Activated naive CD8-positive, alpha-beta T cell treated with anti-CD3 and anti-CD28 coated beads, Interleukin-2, amount 10 ng/mL, durations not matched to agents 7 days and 5 days (primary cell): ENCODE results near the gene THSD4. TPM values are rescaled to one million over a fixed set of nuclear protein-coding genes. Genes with fewer than 3 reads are reported as not detected.

Experiments
- ATAC-seq: fragments of 150-1000 bp; cut with Tn5 transposase; one replicate; pipeline ENCODE4 v1.10.0; 2021; ENCODE audit warnings: low read depth, moderate library complexity
- POLR2A ChIA-PET: fragments of 350-600 bp; sonication (Branson Sonifier 250); formaldehyde crosslinking; loops from one replicate; lab custom pipeline; 2021; ENCODE audit warnings: antibody characterized with exemption; lab: Charles Lee
- DNase-seq: peaks from one replicate; pipeline ENCODE4 v3.0.0; 2021
- H3K27ac Mint-ChIP-seq: one replicate; pipeline ENCODE4 v1.8.0; 2022; ENCODE audit warnings: mild to moderate bottlenecking, mixed read lengths
- H3K27me3 Mint-ChIP-seq: one replicate; pipeline ENCODE4 v1.8.0; 2022; ENCODE audit warnings: mild to moderate bottlenecking, moderate library complexity, mixed read lengths
- H3K36me3 Mint-ChIP-seq: one replicate; pipeline ENCODE4 v1.8.0; 2021; ENCODE audit warnings: mild to moderate bottlenecking, mixed read lengths
- H3K4me1 Mint-ChIP-seq: one replicate; pipeline ENCODE4 v1.8.0; 2021; ENCODE audit warnings: mixed read lengths
- H3K4me3 Mint-ChIP-seq: one replicate; pipeline ENCODE4 v1.8.0; 2022; ENCODE audit warnings: mild to moderate bottlenecking, moderate library complexity, mixed read lengths
- H3K9me3 Mint-ChIP-seq: one replicate; pipeline ENCODE4 v1.8.0; 2021; ENCODE audit warnings: mixed read lengths
- total RNA-seq, 2 experiments: library from RNA; stranded (reverse); gene quantifications; one replicate each; pipeline ENCODE4 v1.2.3, GENCODE V29; 2021

Gene THSD4
- total RNA-seq, 2 experiments from 2014 or later, result not detected

- no peaks in the 10 kb centered on the region for H3K4me1 Mint-ChIP-seq
- peaks cover 2% of the 10 kb centered on the region for H3K27me3 Mint-ChIP-seq
- POLR2A ChIA-PET, result no interaction called here
- no peak overlapping the region for H3K27ac Mint-ChIP-seq
- ATAC-seq (no peak), DNase-seq (no peak)
- peaks cover 2% of the 10 kb centered on the region for H3K9me3 Mint-ChIP-seq
- no peak overlapping the region for H3K4me3 Mint-ChIP-seq
- no peaks in the 10 kb centered on the region for H3K36me3 Mint-ChIP-seq
These were observed 229.9 kb downstream of the THSD4 start for GRCh38 chr15:71345186-71345585.

GRCh38 chr15:71346464-71346863 is 231.2 kb downstream of the THSD4 start:
- H3K9me3 Mint-ChIP-seq, result peaks cover 2% of the 10 kb centered on the region
- no peak for DNase-seq
- no peaks in the 10 kb centered on the region for H3K36me3 Mint-ChIP-seq
- H3K4me3 Mint-ChIP-seq, result no peak overlapping the region
- H3K27ac Mint-ChIP-seq, result no peak overlapping the region
- ATAC-seq, result no peak
- no peaks in the 10 kb centered on the region for H3K4me1 Mint-ChIP-seq
- POLR2A ChIA-PET, result no interaction called here
- H3K27me3 Mint-ChIP-seq, result peaks cover 2% of the 10 kb centered on the region

- no peak overlapping the region for H3K27ac Mint-ChIP-seq
- POLR2A ChIA-PET, result no interaction called here
- H3K36me3 Mint-ChIP-seq, result no peaks in the 10 kb centered on the region
- H3K4me3 Mint-ChIP-seq, result no peak overlapping the region
- DNase-seq, result no peak
- peaks cover 2% of the 10 kb centered on the region for H3K27me3 Mint-ChIP-seq
- H3K9me3 Mint-ChIP-seq, result peaks cover 2% of the 10 kb centered on the region
- no peak for ATAC-seq
- H3K4me1 Mint-ChIP-seq, result no peaks in the 10 kb centered on the region
These were observed 233.3 kb downstream of the THSD4 start for GRCh38 chr15:71348597-71348996.

DNA sequence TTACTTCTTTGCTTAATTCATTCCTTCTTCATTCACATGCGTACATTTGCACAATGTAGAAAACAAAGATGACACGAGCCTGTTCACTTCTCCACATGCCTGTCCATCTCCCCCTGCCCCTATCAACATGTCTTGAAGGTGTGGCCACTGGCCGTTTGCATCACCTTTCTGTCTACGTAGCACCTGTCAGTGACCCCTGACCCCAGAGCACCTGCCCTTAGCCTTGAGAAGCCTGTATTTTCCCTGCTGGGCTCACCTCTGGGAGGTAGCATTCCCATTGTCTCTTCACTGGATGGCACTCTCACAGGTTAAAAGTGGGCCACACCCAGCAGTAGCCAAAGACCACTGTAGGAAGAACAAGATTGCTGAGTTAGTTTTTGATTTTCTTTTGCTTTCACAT is 234.1 kb downstream of the THSD4 start:
- ATAC-seq (no peak), DNase-seq (no peak)
- no peaks in the 10 kb centered on the region for H3K4me1 Mint-ChIP-seq
- POLR2A ChIA-PET, result no interaction called here
- H3K27me3 Mint-ChIP-seq, result peaks cover 2% of the 10 kb centered on the region
- peaks cover 2% of the 10 kb centered on the region for H3K9me3 Mint-ChIP-seq
- H3K4me3 Mint-ChIP-seq, result no peak overlapping the region
- H3K27ac Mint-ChIP-seq, result no peak overlapping the region
- H3K36me3 Mint-ChIP-seq, result no peaks in the 10 kb centered on the region

GRCh38 chr15:71349736-71350526 is 234.7 kb downstream of the THSD4 start:
- POLR2A ChIA-PET, result no interaction called here
- Mint-ChIP-seq H3K27ac (no peak overlapping the region), H3K4me3 (no peak overlapping the region), H3K36me3 (no peaks in the 10 kb centered on the region), H3K4me1 (no peaks in the 10 kb centered on the region), H3K27me3 (peaks cover 2% of the 10 kb centered on the region), H3K9me3 (peaks cover 2% of the 10 kb centered on the region)
- DNase-seq (no peak), ATAC-seq (no peak)

- POLR2A ChIA-PET, result no interaction called here
- Mint-ChIP-seq H3K27ac (no peak overlapping the region), H3K4me1 (no peaks in the 10 kb centered on the region), H3K36me3 (no peaks in the 10 kb centered on the region), H3K9me3 (peaks cover 2% of the 10 kb centered on the region), H3K27me3 (peaks cover 2% of the 10 kb centered on the region), H3K4me3 (no peak overlapping the region)
- DNase-seq (no peak), ATAC-seq (no peak)
These were observed 235.5 kb downstream of the THSD4 start for GRCh38 chr15:71350622-71351378.

GRCh38 chr15:71352125-71352524 is 236.9 kb downstream of the THSD4 start:
- peaks cover 1% of the 10 kb centered on the region for H3K9me3 Mint-ChIP-seq
- POLR2A ChIA-PET, result no interaction called here
- no peaks in the 10 kb centered on the region for H3K4me1 Mint-ChIP-seq
- H3K4me3 Mint-ChIP-seq, result no peak overlapping the region
- DNase-seq (no peak), ATAC-seq (no peak)
- no peak overlapping the region for H3K27ac Mint-ChIP-seq
- H3K27me3 Mint-ChIP-seq, result peaks cover 1% of the 10 kb centered on the region
- no peaks in the 10 kb centered on the region for H3K36me3 Mint-ChIP-seq

DNA sequence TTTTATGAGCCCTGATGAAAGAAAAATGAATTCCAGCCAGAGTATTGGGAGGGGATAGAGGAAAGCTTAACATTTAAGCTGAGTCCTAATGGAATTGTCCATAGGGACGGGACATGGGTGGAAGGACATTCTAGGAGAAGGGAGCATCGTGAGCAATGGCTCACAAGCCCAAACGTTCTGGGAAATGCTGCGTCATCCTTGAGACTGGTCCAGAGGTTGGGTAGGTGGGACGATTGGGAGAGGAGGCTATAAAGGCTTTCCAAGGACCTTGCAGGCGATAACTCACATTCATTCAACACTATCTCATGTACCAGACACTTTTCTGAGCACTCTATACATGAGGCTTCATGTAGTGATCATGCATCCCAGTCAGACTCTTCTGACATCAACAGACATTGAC is 237.5 kb downstream of the THSD4 start:
- no peaks in the 10 kb centered on the region for H3K36me3 Mint-ChIP-seq
- H3K27ac Mint-ChIP-seq, result no peak overlapping the region
- H3K9me3 Mint-ChIP-seq, result no peaks in the 10 kb centered on the region
- H3K27me3 Mint-ChIP-seq, result no peaks in the 10 kb centered on the region
- H3K4me3 Mint-ChIP-seq, result no peak overlapping the region
- DNase-seq, result no peak
- ATAC-seq, result no peak
- POLR2A ChIA-PET, result no interaction called here
- H3K4me1 Mint-ChIP-seq, result no peaks in the 10 kb centered on the region

DNA sequence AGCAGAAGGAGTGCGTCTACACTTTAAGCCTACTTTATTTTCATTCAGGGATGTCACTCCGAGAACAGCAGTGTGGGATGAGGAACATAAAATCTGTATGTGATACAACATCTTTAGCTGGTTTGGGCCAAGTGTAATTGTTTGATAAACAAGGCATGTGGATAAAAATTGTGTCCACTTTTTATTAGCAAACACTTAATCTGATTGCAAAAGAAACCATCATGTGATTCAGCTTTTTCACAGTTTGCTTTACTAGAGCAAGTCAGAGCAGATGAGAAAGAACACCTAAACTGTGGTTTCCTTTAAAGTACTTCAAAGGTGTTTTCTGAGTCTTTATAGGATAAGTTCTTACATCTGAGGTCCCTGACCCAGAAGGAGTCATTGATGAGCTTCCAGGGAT is 237.9 kb downstream of the THSD4 start:
- POLR2A ChIA-PET, result no interaction called here
- Mint-ChIP-seq H3K36me3 (no peaks in the 10 kb centered on the region), H3K4me3 (no peak overlapping the region), H3K4me1 (no peaks in the 10 kb centered on the region), H3K27me3 (no peaks in the 10 kb centered on the region), H3K9me3 (no peaks in the 10 kb centered on the region), H3K27ac (no peak overlapping the region)
- no peak for DNase-seq
- no peak for ATAC-seq

GRCh38 chr15:71355268-71355667 is 240.0 kb downstream of the THSD4 start:
- Mint-ChIP-seq H3K36me3 (no peaks in the 10 kb centered on the region), H3K9me3 (no peaks in the 10 kb centered on the region), H3K27me3 (no peaks in the 10 kb centered on the region), H3K4me1 (no peaks in the 10 kb centered on the region), H3K4me3 (no peak overlapping the region), H3K27ac (no peak overlapping the region)
- no peak for ATAC-seq
- POLR2A ChIA-PET, result no interaction called here
- no peak for DNase-seq

DNA sequence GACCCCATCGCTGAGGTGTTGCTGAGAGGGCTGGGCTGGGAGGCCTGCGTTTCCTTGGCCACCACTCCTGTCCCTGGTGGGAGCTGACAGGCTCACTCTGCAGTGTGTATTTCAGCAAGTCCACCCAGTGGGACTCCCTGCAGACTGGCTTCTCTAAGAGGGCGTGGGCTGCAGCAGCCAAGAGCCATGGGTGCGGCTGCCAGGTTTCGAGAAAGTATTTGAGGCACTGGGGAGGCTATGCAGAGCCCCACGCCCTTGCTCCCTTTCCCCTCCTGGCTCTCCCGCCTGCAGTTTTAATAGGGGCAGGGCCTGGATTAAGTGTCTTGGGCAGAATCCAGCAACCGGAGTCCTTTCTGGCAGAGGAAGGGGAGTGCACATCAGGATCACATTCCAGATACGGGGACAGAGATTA is 242.1 kb downstream of the THSD4 start:
- no peaks in the 10 kb centered on the region for H3K4me1 Mint-ChIP-seq
- H3K4me3 Mint-ChIP-seq, result no peak overlapping the region
- no peaks in the 10 kb centered on the region for H3K36me3 Mint-ChIP-seq
- POLR2A ChIA-PET, result no interaction called here
- H3K9me3 Mint-ChIP-seq, result no peaks in the 10 kb centered on the region
- H3K27me3 Mint-ChIP-seq, result no peaks in the 10 kb centered on the region
- DNase-seq (no peak), ATAC-seq (no peak)
- no peak overlapping the region for H3K27ac Mint-ChIP-seq

- H3K36me3 Mint-ChIP-seq, result no peaks in the 10 kb centered on the region
- DNase-seq (no peak), ATAC-seq (no peak)
- POLR2A ChIA-PET, result no interaction called here
- H3K4me1 Mint-ChIP-seq, result no peaks in the 10 kb centered on the region
- no peaks in the 10 kb centered on the region for H3K27me3 Mint-ChIP-seq
- H3K27ac Mint-ChIP-seq, result no peak overlapping the region
- H3K9me3 Mint-ChIP-seq, result no peaks in the 10 kb centered on the region
- H3K4me3 Mint-ChIP-seq, result no peak overlapping the region
These were observed 242.7 kb downstream of the THSD4 start for GRCh38 chr15:71357967-71358366.

- no peaks in the 10 kb centered on the region for H3K27me3 Mint-ChIP-seq
- no peaks in the 10 kb centered on the region for H3K4me1 Mint-ChIP-seq
- DNase-seq (no peak), ATAC-seq (no peak)
- no peak overlapping the region for H3K4me3 Mint-ChIP-seq
- no peaks in the 10 kb centered on the region for H3K36me3 Mint-ChIP-seq
- H3K9me3 Mint-ChIP-seq, result no peaks in the 10 kb centered on the region
- POLR2A ChIA-PET, result no interaction called here
- no peak overlapping the region for H3K27ac Mint-ChIP-seq
These were observed 244.0 kb downstream of the THSD4 start for GRCh38 chr15:71359246-71359645.

GRCh38 chr15:71362556-71362955 is 247.3 kb downstream of the THSD4 start:
- Mint-ChIP-seq H3K27me3 (no peaks in the 10 kb centered on the region), H3K27ac (no peak overlapping the region), H3K9me3 (peaks cover 1% of the 10 kb centered on the region), H3K36me3 (no peaks in the 10 kb centered on the region), H3K4me1 (no peaks in the 10 kb centered on the region), H3K4me3 (no peak overlapping the region)
- ATAC-seq, result no peak
- POLR2A ChIA-PET, result no interaction called here
- DNase-seq, result no peak
